Ovary (tissue), 3 donors: ENCODE results near the gene MS4A6A.

Experiments used
- CTCF ChIP-seq, 3 donors: fragments of 450-650 bp in 2 of 3; fragments of 200-600 bp in 1 of 3; IDR thresholded peaks; one replicate each; pipeline versions ENCODE4 v1.5.1 to v1.8.0; 2016 to 2022; ENCODE audit warnings: antibody characterized with exemption in 3 of 3, mild to moderate bottlenecking in 1 of 3
- POLR2A ChIP-seq: fragments of 450-650 bp; IDR thresholded peaks from one replicate; pipeline ENCODE4 v1.6.1; 2017; ENCODE audit warnings: antibody characterized with exemption, mild to moderate bottlenecking, moderate library complexity
- donor health status: DM: no; HTN: no; CAD: no.

- TF ChIP-seq POLR2A (no peak), CTCF (IDR thresholded peaks at IDR 0.05) (no peak)
These were observed 31.5 kb upstream of the MS4A6A start for GRCh38 chr11:60214386-60214785.
